SK-N-SH treated with all-trans-retinoic acid at 6 μM for 48 hours (cell line): Measurements from ENCODE around the gene C1D.
"Not testable (repeated sequence)": the region's sequence is repeated elsewhere in the genome, so short reads cannot be mapped to it uniquely, and the experiment has no call there.

Source experiments
- ATAC-seq: fragments of 200-7000 bp; cut with Tn5 transposase; 3 replicates; pipeline ENCODE4 v1.9.1; 2020; ENCODE audit warnings: mild to moderate bottlenecking, moderate library complexity
- ARNTL ChIP-seq: fragments of 450-650 bp; formaldehyde crosslinking; IDR thresholded peaks from 2 replicates; pipeline ENCODE4 v1.5.0; 2020; ENCODE audit warnings: low read depth, mild to moderate bottlenecking, moderate library complexity, borderline replicate concordance
- BACH2 ChIP-seq: fragments of 250-450 bp; sonication (Bioruptor Pico); IDR thresholded peaks from 2 replicates; pipeline ENCODE4 v1.9.0; 2021; ENCODE audit warnings: mild to moderate bottlenecking, borderline replicate concordance
- CSDC2 ChIP-seq: fragments of 250-450 bp; sonication (Bioruptor Pico); IDR thresholded peaks from 2 replicates; pipeline ENCODE4 v1.5.0; 2020; ENCODE audit warnings: mild to moderate bottlenecking, moderate library complexity
- ESRRG ChIP-seq: fragments of 250-450 bp; sonication (Bioruptor Pico); IDR thresholded peaks from 2 replicates; pipeline ENCODE4 v1.6.1; 2021; ENCODE audit warnings: mild to moderate bottlenecking
- ISL1 ChIP-seq: fragments of 250-450 bp; sonication (Bioruptor Pico); IDR thresholded peaks from 2 replicates; pipeline ENCODE4 v2.1.2; 2022; ENCODE audit warnings: mild to moderate bottlenecking, moderate library complexity
- OSR1 ChIP-seq: fragments of 250-450 bp; sonication (Bioruptor Pico); IDR thresholded peaks from 2 replicates; pipeline ENCODE4 v1.8.0; 2022; ENCODE audit warnings: moderate library complexity, mild to moderate bottlenecking, inconsistent platforms
- PPARA ChIP-seq: fragments of 250-450 bp; sonication (Bioruptor Pico); IDR thresholded peaks from 2 replicates; pipeline ENCODE4 v1.5.0; 2020; ENCODE audit warnings: mild to moderate bottlenecking, borderline replicate concordance
- RARB ChIP-seq: fragments of 250-450 bp; sonication (Bioruptor Pico); IDR thresholded peaks from 2 replicates; pipeline ENCODE4 v1.8.0; 2021; ENCODE audit warnings: mild to moderate bottlenecking, moderate library complexity
- SNAI2 ChIP-seq: fragments of 250-450 bp; sonication (Bioruptor Pico); IDR thresholded peaks from 2 replicates; pipeline ENCODE4 v1.5.0; 2020; ENCODE audit warnings: mild to moderate bottlenecking, moderate library complexity
- TCF4 ChIP-seq: fragments of 250-450 bp; sonication (Bioruptor Pico); IDR thresholded peaks from 2 replicates; pipeline ENCODE4 v1.8.0; 2021; ENCODE audit warnings: mild to moderate bottlenecking, moderate library complexity, borderline replicate concordance
- TOX ChIP-seq: fragments of 250-450 bp; sonication (Bioruptor Pico); IDR thresholded peaks from 2 replicates; pipeline ENCODE4 v1.8.0; 2021; ENCODE audit warnings: mild to moderate bottlenecking, moderate library complexity, borderline replicate concordance
- ZFP30 ChIP-seq: fragments of 450-650 bp; formaldehyde crosslinking; IDR thresholded peaks from 2 replicates; pipeline ENCODE4 v1.5.0; 2022; ENCODE audit warnings: mild to moderate bottlenecking, moderate library complexity
- ZNF565 ChIP-seq: fragments of 450-650 bp; formaldehyde crosslinking; conservative IDR thresholded peaks from 2 replicates; pipeline ENCODE4 v1.5.0; 2020; ENCODE audit warnings: low read depth, mild to moderate bottlenecking, moderate library complexity
- ZNF70 ChIP-seq: fragments of 450-650 bp; formaldehyde crosslinking; IDR thresholded peaks from 2 replicates; pipeline ENCODE4 v1.5.0; 2020; ENCODE audit warnings: mild to moderate bottlenecking, moderate library complexity
- ZNF8 ChIP-seq: fragments of 450-650 bp; formaldehyde crosslinking; IDR thresholded peaks from 2 replicates; pipeline ENCODE4 v1.5.0; 2020; ENCODE audit warnings: mild to moderate bottlenecking, moderate library complexity
- TF ChIP-seq, protein P1 (sequence below): fragments of 250-450 bp; sonication (Bioruptor Pico); IDR thresholded peaks from 2 replicates; pipeline ENCODE4 v1.8.0; 2021; ENCODE audit warnings: low read depth, mild to moderate bottlenecking, moderate library complexity, borderline replicate concordance
- TF ChIP-seq, protein P2 (sequence below): fragments of 250-450 bp; sonication (Bioruptor Pico); IDR thresholded peaks from 2 replicates; pipeline ENCODE4 v1.8.0; 2020; ENCODE audit warnings: mild to moderate bottlenecking, moderate library complexity, borderline replicate concordance
- TF ChIP-seq, protein P3 (sequence below): fragments of 250-450 bp; sonication (Bioruptor Pico); IDR thresholded peaks from 2 replicates; pipeline ENCODE4 v1.5.0; 2020; ENCODE audit warnings: mild to moderate bottlenecking, moderate library complexity
- TF ChIP-seq, protein P4 (sequence below): fragments of 250-450 bp; sonication (Bioruptor Pico); IDR thresholded peaks from 2 replicates; pipeline ENCODE4 v1.5.1; 2021; ENCODE audit warnings: mild to moderate bottlenecking, moderate library complexity

Gene C1D

DNA sequence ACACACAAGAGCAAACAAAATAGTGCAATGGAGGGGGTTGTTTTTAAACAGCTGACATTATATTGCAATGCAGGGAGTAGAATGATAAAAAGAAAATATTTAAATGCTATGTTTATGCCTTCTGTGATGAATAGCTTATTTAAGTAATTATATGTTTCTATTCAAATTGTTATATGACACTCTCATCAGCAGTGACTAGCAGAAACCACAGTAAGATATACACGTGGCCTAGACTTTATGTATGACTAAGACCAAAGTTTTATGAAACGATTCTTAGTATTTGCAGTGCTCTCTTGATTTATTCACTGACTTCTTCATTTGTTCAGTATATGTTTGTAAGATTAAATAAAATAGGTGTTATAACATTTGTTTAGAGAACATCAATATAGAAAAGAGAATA, 26.1 kb upstream of the C1D start:
- ATAC-seq: no peak
- TF ChIP-seq CSDC2 (CRISPR knock-in tag): no peak
- TF ChIP-seq ZFP30 (CRISPR knock-in tag): no peak

DNA sequence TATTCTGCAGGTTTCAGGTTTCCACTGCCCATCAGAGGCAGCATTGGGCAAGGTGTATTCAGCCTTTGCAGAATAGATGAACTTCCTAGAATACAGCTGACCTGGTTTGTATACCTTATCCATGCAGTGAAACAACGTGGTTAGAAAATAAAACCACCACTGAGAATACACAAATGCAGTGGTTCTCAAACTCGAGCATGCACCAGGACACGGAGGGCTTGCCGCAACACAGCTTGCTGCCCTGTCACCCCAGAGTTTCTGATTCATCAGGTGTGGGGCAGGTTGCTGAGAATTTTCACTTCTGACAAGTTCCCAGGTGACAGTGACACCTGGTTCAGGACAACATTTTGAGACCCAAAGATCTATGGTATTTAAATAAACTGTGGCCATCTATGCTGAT, 23.4 kb upstream of the C1D start:
- no peak for ATAC-seq
- no peak for TF ChIP-seq ZNF565
- no peak for TF ChIP-seq SNAI2
- no peak for TF ChIP-seq ZNF8

DNA sequence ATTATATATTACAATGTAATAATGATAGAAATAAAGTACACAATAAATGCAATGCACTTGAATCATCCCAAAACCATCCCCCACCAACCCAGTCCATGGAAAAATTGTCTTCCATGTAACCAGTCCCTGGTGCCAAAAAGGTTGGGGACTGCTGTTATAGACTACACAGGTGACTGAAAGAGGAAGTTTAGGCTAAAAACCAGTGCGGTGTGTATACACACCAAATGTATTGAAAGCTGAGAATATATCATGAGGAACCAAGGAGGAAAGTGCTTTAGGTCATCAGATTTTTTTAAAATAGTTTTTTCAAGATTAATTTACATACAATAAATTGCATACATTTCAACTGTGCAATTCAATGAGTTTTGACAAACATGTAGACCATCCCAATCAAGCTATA, 20.5 kb upstream of the C1D start:
- no peak for ATAC-seq
- TF ChIP-seq ZNF565 (no peak), TCF4 (no peak), TOX (CRISPR knock-in tag) (no peak), ARNTL (no peak), BACH2 (CRISPR knock-in tag) (no peak), RARB (CRISPR knock-in tag) (no peak), SNAI2 (no peak), PPARA (CRISPR knock-in tag) (no peak), ESRRG (CRISPR knock-in tag) (no peak), CSDC2 (CRISPR knock-in tag) (no peak), OSR1 (CRISPR knock-in tag) (no peak), ZNF70 (CRISPR knock-in tag) (no peak), ZFP30 (CRISPR knock-in tag) (no peak), ISL1 (CRISPR knock-in tag) (no peak)
- TF ChIP-seq, protein P1, sequence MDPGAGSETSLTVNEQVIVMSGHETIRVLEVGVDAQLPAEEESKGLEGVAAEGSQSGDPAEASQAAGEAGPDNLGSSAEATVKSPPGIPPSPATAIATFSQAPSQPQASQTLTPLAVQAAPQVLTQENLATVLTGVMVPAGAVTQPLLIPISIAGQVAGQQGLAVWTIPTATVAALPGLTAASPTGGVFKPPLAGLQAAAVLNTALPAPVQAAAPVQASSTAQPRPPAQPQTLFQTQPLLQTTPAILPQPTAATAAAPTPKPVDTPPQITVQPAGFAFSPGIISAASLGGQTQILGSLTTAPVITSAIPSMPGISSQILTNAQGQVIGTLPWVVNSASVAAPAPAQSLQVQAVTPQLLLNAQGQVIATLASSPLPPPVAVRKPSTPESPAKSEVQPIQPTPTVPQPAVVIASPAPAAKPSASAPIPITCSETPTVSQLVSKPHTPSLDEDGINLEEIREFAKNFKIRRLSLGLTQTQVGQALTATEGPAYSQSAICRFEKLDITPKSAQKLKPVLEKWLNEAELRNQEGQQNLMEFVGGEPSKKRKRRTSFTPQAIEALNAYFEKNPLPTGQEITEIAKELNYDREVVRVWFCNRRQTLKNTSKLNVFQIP (CRISPR knock-in tag): no peak
- TF ChIP-seq, protein P2, sequence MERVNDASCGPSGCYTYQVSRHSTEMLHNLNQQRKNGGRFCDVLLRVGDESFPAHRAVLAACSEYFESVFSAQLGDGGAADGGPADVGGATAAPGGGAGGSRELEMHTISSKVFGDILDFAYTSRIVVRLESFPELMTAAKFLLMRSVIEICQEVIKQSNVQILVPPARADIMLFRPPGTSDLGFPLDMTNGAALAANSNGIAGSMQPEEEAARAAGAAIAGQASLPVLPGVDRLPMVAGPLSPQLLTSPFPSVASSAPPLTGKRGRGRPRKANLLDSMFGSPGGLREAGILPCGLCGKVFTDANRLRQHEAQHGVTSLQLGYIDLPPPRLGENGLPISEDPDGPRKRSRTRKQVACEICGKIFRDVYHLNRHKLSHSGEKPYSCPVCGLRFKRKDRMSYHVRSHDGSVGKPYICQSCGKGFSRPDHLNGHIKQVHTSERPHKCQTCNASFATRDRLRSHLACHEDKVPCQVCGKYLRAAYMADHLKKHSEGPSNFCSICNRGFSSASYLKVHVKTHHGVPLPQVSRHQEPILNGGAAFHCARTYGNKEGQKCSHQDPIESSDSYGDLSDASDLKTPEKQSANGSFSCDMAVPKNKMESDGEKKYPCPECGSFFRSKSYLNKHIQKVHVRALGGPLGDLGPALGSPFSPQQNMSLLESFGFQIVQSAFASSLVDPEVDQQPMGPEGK: no peak
- TF ChIP-seq, protein P3, sequence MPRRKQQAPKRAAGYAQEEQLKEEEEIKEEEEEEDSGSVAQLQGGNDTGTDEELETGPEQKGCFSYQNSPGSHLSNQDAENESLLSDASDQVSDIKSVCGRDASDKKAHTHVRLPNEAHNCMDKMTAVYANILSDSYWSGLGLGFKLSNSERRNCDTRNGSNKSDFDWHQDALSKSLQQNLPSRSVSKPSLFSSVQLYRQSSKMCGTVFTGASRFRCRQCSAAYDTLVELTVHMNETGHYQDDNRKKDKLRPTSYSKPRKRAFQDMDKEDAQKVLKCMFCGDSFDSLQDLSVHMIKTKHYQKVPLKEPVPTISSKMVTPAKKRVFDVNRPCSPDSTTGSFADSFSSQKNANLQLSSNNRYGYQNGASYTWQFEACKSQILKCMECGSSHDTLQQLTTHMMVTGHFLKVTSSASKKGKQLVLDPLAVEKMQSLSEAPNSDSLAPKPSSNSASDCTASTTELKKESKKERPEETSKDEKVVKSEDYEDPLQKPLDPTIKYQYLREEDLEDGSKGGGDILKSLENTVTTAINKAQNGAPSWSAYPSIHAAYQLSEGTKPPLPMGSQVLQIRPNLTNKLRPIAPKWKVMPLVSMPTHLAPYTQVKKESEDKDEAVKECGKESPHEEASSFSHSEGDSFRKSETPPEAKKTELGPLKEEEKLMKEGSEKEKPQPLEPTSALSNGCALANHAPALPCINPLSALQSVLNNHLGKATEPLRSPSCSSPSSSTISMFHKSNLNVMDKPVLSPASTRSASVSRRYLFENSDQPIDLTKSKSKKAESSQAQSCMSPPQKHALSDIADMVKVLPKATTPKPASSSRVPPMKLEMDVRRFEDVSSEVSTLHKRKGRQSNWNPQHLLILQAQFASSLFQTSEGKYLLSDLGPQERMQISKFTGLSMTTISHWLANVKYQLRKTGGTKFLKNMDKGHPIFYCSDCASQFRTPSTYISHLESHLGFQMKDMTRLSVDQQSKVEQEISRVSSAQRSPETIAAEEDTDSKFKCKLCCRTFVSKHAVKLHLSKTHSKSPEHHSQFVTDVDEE (CRISPR knock-in tag): no peak
- TF ChIP-seq, protein P4, sequence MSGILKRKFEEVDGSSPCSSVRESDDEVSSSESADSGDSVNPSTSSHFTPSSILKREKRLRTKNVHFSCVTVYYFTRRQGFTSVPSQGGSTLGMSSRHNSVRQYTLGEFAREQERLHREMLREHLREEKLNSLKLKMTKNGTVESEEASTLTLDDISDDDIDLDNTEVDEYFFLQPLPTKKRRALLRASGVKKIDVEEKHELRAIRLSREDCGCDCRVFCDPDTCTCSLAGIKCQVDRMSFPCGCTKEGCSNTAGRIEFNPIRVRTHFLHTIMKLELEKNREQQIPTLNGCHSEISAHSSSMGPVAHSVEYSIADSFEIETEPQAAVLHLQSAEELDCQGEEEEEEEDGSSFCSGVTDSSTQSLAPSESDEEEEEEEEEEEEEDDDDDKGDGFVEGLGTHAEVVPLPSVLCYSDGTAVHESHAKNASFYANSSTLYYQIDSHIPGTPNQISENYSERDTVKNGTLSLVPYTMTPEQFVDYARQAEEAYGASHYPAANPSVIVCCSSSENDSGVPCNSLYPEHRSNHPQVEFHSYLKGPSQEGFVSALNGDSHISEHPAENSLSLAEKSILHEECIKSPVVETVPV (CRISPR knock-in tag): no peak

DNA sequence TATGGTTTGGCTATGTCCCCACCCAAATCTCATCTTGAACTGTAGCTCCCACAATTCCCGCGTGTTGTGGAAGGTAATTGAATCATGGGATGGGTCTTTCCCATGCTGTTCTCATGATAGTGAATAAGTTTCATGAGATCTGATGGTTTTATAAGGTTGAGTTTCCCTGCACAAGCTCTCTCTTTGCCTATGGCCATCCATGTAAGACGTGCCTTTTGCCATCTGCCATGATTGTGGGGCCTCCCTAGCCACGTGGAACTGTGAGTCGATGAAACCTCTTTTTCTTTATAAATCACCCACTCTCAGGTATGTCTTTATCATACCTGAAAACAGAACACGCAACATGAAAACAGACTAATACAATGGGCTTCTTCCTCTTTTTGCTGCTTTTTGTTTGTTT, 11.2 kb upstream of the C1D start:
- ATAC-seq: no peak
- TF ChIP-seq ISL1 (CRISPR knock-in tag) (no peak), TCF4 (no peak)
- TF ChIP-seq, protein P3 (CRISPR knock-in tag): no peak

DNA sequence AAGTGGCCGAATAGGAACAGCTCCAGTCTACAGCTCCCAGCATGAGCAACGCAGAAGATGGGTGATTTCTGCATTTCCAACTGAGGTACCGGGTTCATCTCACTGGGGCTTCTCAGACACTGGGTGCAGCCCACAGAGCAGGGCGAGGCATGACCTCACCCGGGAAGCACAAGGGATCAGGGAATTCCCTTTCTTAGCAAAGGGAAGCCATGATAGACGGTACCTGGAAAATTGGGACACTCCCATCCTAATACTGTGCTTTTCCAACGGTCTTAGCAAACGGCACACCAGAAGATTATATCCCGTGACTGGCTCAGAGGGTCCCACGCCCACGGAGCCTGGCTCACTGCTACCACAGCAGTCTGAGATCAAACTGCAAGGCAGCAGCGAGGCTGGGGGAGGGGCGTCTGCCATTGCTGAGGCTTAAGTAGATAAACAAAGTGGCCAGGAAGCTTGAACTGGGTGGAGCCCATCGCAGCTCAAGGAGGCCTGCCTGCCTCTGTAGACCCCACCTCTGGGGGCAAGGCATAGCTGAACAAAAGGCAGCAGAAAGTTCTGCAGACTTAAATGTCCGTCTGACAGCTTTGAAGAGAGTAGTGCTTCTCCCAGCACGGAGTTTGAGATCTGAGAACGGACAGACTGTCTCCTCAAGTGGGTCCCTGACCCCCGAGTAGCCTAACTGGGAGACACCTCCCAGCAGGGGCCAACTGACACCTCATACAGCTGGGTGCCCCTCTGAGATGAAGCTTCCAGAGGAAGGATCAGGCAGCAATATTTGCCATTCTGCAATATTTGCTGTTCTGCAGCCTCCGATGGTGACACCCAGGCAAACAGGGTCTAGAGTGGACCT, 1.2 kb upstream of the C1D start:
- not testable (repeated sequence) for ATAC-seq
